NCI-H2196 treated with DMSO at 0.1 percent for 48 hours (cell line): Measurements from ENCODE around the gene NR5A2.

Experiments
- DNase-seq: peaks from one replicate; lab custom pipeline; 2025; ENCODE audit not compliant: unreplicated experiment; lab: John Stamatoyannopoulos, UW

NR5A2 gene

GRCh38 chr1:200062143-200062542, 34.6 kb downstream of the NR5A2 start:
- DNase-seq = no peak

- DNase-seq = no peak
Observed at GRCh38 chr1:200072636-200073285, 45.3 kb downstream of the NR5A2 start.

- DNase-seq = no peak
Observed at GRCh38 chr1:200073286-200073637, 45.8 kb downstream of the NR5A2 start.

GRCh38 chr1:200075522-200075921, 48.0 kb downstream of the NR5A2 start:
- no peak for DNase-seq

- DNase-seq = no peak
Observed at GRCh38 chr1:200075938-200076546, 48.5 kb downstream of the NR5A2 start.

GRCh38 chr1:200079232-200079940, 51.9 kb downstream of the NR5A2 start:
- DNase-seq = no peak

GRCh38 chr1:200081151-200081968, 53.9 kb downstream of the NR5A2 start:
- DNase-seq = no peak

- no peak for DNase-seq
Observed at GRCh38 chr1:200081969-200082245, 54.4 kb downstream of the NR5A2 start.

- no peak for DNase-seq
Observed at GRCh38 chr1:200082329-200082728, 54.8 kb downstream of the NR5A2 start.

- no peak for DNase-seq
Observed at GRCh38 chr1:200090252-200091159, 63.0 kb downstream of the NR5A2 start.

- no peak for DNase-seq
Observed at GRCh38 chr1:200095057-200095577, 67.6 kb downstream of the NR5A2 start.

- DNase-seq = no peak
Observed at GRCh38 chr1:200096774-200097173, 69.3 kb downstream of the NR5A2 start.

- DNase-seq = no peak
Observed at GRCh38 chr1:200099040-200099439, 71.5 kb downstream of the NR5A2 start.

- no peak for DNase-seq
Observed at GRCh38 chr1:200103966-200104583, 76.6 kb downstream of the NR5A2 start.

- no peak for DNase-seq
Observed at GRCh38 chr1:200107004-200107470, 79.5 kb downstream of the NR5A2 start.

- DNase-seq = no peak
Observed at GRCh38 chr1:200108659-200109058, 81.1 kb downstream of the NR5A2 start.

- no peak for DNase-seq
Observed at GRCh38 chr1:200112290-200112689, 84.8 kb downstream of the NR5A2 start.

- no peak for DNase-seq
Observed at GRCh38 chr1:200115532-200115931, 88.0 kb downstream of the NR5A2 start.

- no peak for DNase-seq
Observed at GRCh38 chr1:200116324-200116723, 88.8 kb downstream of the NR5A2 start.
